Neutrophil (primary cell): ENCODE results near the gene SH3GL2.

ENCODE experiments used
- H3K27ac ChIP-seq: fragments of 200-600 bp; sonication (generic); 2 replicates; pipeline ENCODE4 v1.5.1; 2016; ENCODE audit warnings: mild to moderate bottlenecking, moderate library complexity
- H3K27me3 ChIP-seq: fragments of 200-600 bp; sonication (generic); 2 replicates; pipeline ENCODE4 v1.6.0; 2016; ENCODE audit warnings: mild to moderate bottlenecking
- H3K36me3 ChIP-seq: fragments of 200-600 bp; sonication (generic); 2 replicates; pipeline ENCODE4 v1.5.1; 2017
- H3K4me1 ChIP-seq, 2 experiments: fragments of 200-600 bp in 1 of 2; sonication (generic) in 1 of 2; 1 replicate in 1 of 2; 2 replicates in 1 of 2; pipeline versions ENCODE4 v1.5.1 to v1.6.1; 2013 to 2016; ENCODE audit warnings: low read depth in 1 of 2, low read length in 1 of 2, mild to moderate bottlenecking in 1 of 2, moderate library complexity in 1 of 2; ENCODE audit not compliant: control insufficient read depth in 1 of 2, insufficient read depth in 1 of 2
- H3K4me3 ChIP-seq, 2 experiments: fragments of 200-600 bp in 1 of 2; sonication (generic) in 1 of 2; 1 replicate in 1 of 2; 2 replicates in 1 of 2; pipeline ENCODE4 v1.5.1; 2013 to 2016; ENCODE audit warnings: low read depth in 1 of 2, low read length in 1 of 2, mild to moderate bottlenecking in 1 of 2, moderate library complexity in 1 of 2
- H3K9me3 ChIP-seq: fragments of 200-600 bp; sonication (generic); 2 replicates; pipeline ENCODE4 v1.5.1; 2016
- TF ChIP-seq, protein P1 (sequence below): fragments of 200-600 bp; sonication (generic); IDR thresholded peaks from 2 replicates; pipeline ENCODE4 v1.5.1; 2016; ENCODE audit warnings: antibody characterized with exemption

The SH3GL2 gene

GRCh38 chr9:17578577-17578910 lies 322 bp upstream of the SH3GL2 start:
- Histone ChIP-seq H3K4me1 (peaks cover 0 to 4% of the 10 kb centered on the region in 2 experiments), H3K4me3 (no peak overlapping the region), H3K36me3 (no peaks in the 10 kb centered on the region), H3K9me3 (no peaks in the 10 kb centered on the region), H3K27me3 (peaks cover 63% of the 10 kb centered on the region), H3K27ac (no peak overlapping the region)
- TF ChIP-seq, protein P1, sequence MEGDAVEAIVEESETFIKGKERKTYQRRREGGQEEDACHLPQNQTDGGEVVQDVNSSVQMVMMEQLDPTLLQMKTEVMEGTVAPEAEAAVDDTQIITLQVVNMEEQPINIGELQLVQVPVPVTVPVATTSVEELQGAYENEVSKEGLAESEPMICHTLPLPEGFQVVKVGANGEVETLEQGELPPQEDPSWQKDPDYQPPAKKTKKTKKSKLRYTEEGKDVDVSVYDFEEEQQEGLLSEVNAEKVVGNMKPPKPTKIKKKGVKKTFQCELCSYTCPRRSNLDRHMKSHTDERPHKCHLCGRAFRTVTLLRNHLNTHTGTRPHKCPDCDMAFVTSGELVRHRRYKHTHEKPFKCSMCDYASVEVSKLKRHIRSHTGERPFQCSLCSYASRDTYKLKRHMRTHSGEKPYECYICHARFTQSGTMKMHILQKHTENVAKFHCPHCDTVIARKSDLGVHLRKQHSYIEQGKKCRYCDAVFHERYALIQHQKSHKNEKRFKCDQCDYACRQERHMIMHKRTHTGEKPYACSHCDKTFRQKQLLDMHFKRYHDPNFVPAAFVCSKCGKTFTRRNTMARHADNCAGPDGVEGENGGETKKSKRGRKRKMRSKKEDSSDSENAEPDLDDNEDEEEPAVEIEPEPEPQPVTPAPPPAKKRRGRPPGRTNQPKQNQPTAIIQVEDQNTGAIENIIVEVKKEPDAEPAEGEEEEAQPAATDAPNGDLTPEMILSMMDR = no peak

DNA sequence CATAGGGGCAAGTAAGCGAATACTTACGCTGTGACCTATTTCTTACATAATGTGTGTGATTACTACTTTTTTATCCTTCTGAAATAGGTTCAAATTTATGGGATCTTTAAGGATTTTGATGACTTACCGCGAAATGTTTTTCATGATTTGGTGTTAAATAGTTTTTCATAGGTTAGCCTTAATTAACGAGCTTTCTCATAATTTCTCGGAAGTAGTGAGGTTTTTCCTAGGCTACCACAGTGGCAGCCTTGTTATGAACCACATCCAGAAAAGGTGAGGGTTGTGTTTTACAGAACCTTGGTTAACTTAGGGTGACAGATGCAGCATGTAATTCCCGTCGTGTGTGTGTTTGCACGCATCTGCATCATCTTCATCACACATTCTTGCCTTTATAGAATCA lies 1.3 kb downstream of the SH3GL2 start:
- Histone ChIP-seq H3K4me1 (peaks cover 0 to 4% of the 10 kb centered on the region in 2 experiments), H3K9me3 (no peaks in the 10 kb centered on the region), H3K27me3 (peaks cover 63% of the 10 kb centered on the region), H3K4me3 (no peak overlapping the region), H3K36me3 (no peaks in the 10 kb centered on the region), H3K27ac (no peak overlapping the region)
- TF ChIP-seq, protein P1 = no peak

GRCh38 chr9:17587113-17587512 lies 8.2 kb downstream of the SH3GL2 start:
- no peak overlapping the region for H3K27ac ChIP-seq
- no peaks in the 10 kb centered on the region for H3K9me3 ChIP-seq
- H3K4me3 ChIP-seq = no peak overlapping the region
- TF ChIP-seq, protein P1 = no peak
- peaks cover 8% of the 10 kb centered on the region for H3K27me3 ChIP-seq
- no peaks in the 10 kb centered on the region for H3K36me3 ChIP-seq
- no peaks in the 10 kb centered on the region for H3K4me1 ChIP-seq

DNA sequence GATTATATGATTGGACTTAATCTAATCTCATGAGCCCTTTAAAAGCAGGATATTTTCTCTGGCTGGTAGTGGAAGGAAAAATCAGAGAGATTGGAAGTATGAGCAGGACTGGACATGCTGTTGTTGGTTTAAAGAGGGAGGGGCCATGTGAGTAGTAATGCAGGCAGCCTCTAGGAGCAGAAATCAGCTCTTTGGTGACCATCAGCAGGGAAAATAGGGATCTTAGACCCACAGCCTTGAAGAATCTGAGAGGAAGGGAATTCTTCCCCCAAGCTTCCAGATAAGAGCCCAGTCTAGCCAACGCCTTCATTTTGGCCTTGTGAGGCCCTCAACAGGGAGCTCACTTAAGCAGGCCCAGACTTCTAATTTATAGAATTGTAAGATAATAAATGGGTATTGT lies 9.5 kb downstream of the SH3GL2 start:
- H3K36me3 ChIP-seq = no peaks in the 10 kb centered on the region
- H3K27ac ChIP-seq = no peak overlapping the region
- no peaks in the 10 kb centered on the region for H3K4me1 ChIP-seq
- TF ChIP-seq, protein P1 = no peak
- no peaks in the 10 kb centered on the region for H3K9me3 ChIP-seq
- H3K4me3 ChIP-seq = no peak overlapping the region
- H3K27me3 ChIP-seq = no peaks in the 10 kb centered on the region

DNA sequence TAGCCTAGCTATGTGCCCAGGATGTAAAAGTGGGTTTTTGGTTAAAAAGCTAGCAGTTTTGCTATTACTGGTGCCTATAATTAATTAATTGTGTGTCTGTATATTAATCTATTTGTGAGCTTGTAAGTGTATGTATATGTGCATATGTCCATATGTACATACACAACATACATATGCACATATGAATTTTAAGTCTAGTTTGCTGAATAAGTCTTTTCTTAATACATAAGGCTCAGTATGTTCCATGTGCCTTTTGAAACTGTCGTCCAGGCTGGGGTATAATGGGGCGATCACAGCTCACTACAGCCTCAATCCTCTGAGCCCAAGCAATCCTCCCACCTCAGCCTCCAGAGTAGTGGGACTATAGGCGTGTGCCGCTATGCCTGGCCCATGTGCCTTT lies 10.1 kb downstream of the SH3GL2 start:
- no peaks in the 10 kb centered on the region for H3K9me3 ChIP-seq
- no peaks in the 10 kb centered on the region for H3K27me3 ChIP-seq
- H3K4me1 ChIP-seq = no peaks in the 10 kb centered on the region
- TF ChIP-seq, protein P1 = no peak
- H3K27ac ChIP-seq = no peak overlapping the region
- H3K36me3 ChIP-seq = no peaks in the 10 kb centered on the region
- no peak overlapping the region for H3K4me3 ChIP-seq

DNA sequence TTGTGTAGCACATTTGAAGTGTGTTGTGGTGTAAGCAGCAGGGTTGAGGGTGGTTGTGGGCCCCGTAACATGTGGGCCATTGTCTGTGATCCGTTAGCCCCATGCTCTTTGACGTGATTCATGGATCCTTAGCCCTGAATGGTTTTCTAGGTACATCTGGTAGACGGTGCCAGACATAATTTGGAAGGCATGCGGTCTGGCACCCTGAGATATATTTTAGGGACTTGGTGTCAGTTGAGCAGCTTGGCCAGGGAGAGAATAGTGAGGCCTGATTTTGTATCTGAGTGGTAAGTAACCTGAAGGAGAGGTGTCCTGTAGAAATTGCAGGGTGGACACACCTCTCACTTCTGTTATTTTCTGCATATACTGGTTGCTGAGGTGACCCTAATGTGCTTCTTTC lies 10.9 kb downstream of the SH3GL2 start:
- Histone ChIP-seq H3K4me3 (no peak overlapping the region), H3K27me3 (no peaks in the 10 kb centered on the region), H3K36me3 (no peaks in the 10 kb centered on the region), H3K27ac (no peak overlapping the region), H3K9me3 (no peaks in the 10 kb centered on the region), H3K4me1 (no peaks in the 10 kb centered on the region)
- TF ChIP-seq, protein P1 = no peak
